PC-3 (cell line): ENCODE measurements around the gene CNIH1.

Experiments used
- EZH2 ChIP-seq: fragments of 300-600 bp; sonication (generic); IDR thresholded peaks from one replicate; pipeline ENCODE4 v1.6.1; 2017; ENCODE audit warnings: antibody characterized with exemption, mild to moderate bottlenecking, low read length; ENCODE audit not compliant: unreplicated experiment
- TF ChIP-seq, protein P1 (sequence below): fragments of 300-600 bp; sonication (generic); conservative IDR thresholded peaks from 2 replicates; pipeline ENCODE4 v1.5.1; 2017; ENCODE audit warnings: antibody characterized with exemption, low read depth, mild to moderate bottlenecking, low read length

GRCh38 chr14:54447231-54447692 lies 6.1 kb upstream of the CNIH1 start:
- TF ChIP-seq, protein P1, sequence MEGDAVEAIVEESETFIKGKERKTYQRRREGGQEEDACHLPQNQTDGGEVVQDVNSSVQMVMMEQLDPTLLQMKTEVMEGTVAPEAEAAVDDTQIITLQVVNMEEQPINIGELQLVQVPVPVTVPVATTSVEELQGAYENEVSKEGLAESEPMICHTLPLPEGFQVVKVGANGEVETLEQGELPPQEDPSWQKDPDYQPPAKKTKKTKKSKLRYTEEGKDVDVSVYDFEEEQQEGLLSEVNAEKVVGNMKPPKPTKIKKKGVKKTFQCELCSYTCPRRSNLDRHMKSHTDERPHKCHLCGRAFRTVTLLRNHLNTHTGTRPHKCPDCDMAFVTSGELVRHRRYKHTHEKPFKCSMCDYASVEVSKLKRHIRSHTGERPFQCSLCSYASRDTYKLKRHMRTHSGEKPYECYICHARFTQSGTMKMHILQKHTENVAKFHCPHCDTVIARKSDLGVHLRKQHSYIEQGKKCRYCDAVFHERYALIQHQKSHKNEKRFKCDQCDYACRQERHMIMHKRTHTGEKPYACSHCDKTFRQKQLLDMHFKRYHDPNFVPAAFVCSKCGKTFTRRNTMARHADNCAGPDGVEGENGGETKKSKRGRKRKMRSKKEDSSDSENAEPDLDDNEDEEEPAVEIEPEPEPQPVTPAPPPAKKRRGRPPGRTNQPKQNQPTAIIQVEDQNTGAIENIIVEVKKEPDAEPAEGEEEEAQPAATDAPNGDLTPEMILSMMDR = no peak
- TF ChIP-seq EZH2 = no peak
